ENCODE measurements around the gene UGT2A2. TPM values are rescaled to one million over a fixed set of nuclear protein-coding genes. Genes with fewer than 3 reads are reported as not detected.
"Not testable (repeated sequence)": the region's sequence is repeated elsewhere in the genome, so short reads cannot be mapped to it uniquely, and the experiment has no call there.

UGT2A2 gene
- 0.11 and 0.45 TPM in 2 replicates for total RNA-seq (2014; rRNA removed; shearing (Covaris generic))

DNA sequence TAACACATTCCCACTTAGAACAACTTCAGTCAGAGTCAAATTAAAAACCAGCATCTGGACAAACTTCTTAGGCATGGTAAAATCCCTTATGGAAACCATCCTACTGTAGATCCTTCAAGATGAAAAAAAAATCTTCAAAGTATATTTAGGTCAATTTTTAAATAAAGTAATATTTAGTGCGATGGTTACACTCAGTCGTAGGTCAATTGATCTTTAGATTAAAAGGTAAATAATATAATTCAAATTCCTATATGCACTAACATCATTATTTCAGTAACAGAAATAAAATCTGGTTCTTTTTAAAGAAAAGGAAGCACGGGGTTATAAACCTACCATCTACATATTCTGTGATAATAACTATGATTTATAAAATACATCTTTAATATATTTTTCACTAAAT, at the start of gene UGT2A2:
Gene UGT2A2, minus strand, starts transcription at position 101 of the 400 bp plus-strand sequence. Its CDS starts 2 bp downstream, at position 99.
- DNase-seq, result no peak
- Histone ChIP-seq H3K27me3 (ENCODE audit: control insufficient read depth, insufficient read depth, low read length) (no peaks in the 10 kb centered on the region), H3K36me3 (replicated peaks; ENCODE audit: control insufficient read depth, insufficient read depth, low read length) (no peaks in the 10 kb centered on the region), H3K4me3 (ENCODE audit: insufficient read depth, low read depth, low read length) (no peak within 1 kb of the TSS)

DNA sequence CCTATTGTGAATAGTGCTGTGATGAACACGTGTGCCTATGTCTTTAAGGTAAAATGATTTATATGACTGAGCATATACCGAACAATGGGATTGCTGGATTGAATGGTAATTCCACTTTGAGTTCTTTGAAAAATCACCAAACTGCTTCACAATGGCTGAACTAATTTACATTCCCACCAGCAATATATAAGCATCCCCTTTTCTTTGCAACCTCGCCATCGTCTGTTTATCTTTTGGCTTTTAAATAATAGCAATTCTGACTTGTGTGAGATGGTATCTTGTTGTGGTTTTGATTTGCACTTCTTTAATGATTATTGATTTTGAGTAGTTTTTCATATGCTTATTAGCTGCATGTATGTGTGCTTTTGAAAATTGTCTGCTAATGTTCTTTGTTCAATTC, 45.4 kb upstream of the UGT2A2 start:
- no peak overlapping the region for H3K4me3 ChIP-seq (ENCODE audit: insufficient read depth, low read depth, low read length)
- no peaks in the 10 kb centered on the region for H3K36me3 ChIP-seq (replicated peaks; ENCODE audit: control insufficient read depth, insufficient read depth, low read length)
- no peak for DNase-seq
- H3K27me3 ChIP-seq (ENCODE audit: control insufficient read depth, insufficient read depth, low read length), result no peaks in the 10 kb centered on the region

DNA sequence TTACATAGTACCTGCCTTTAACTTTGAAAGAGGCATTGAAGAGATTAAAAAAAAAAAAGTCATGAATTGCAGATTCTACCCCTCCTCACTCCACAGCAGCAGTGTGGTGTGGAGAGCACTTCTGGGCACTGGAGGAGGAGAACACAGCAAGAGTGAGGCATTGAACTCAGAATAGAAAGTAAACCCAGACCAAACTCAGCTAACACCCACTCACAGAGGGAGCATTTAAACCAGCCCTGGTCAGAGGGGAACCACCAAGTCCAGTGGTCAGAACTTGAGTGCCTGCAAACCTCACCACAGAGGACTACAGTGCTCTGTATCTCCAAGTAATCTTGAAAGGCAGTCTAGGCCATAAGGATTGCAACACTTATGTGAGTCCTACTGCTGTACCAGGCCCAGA, 29.2 kb upstream of the UGT2A2 start:
- Histone ChIP-seq H3K27me3 (ENCODE audit: control insufficient read depth, insufficient read depth, low read length) (no peaks in the 10 kb centered on the region), H3K4me3 (ENCODE audit: insufficient read depth, low read depth, low read length) (no peak overlapping the region), H3K36me3 (replicated peaks; ENCODE audit: control insufficient read depth, insufficient read depth, low read length) (no peaks in the 10 kb centered on the region)
- no peak for DNase-seq

DNA sequence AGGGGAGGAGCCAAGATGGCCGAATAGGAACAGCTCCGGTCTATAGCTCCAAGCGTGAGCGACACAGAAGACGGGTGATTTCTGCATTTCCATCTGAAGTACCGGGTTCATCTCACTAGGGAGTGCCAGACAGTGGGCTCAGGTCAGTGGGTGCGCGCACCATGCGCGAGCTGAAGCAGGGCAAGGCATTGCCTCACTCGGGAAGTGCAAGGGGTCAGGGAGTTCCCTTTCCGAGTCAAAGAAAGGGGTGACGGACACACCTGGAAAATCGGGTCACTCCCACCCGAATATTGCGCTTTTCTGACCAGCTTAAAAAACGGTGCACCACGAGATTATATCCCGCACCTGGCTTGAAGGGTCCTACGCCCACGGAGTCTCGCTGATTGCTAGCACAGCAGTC, 24.6 kb upstream of the UGT2A2 start:
- not testable (repeated sequence) for DNase-seq; H3K27me3 ChIP-seq (ENCODE audit: control insufficient read depth, insufficient read depth, low read length); H3K36me3 ChIP-seq (replicated peaks; ENCODE audit: control insufficient read depth, insufficient read depth, low read length)
- H3K4me3 ChIP-seq (ENCODE audit: insufficient read depth, low read depth, low read length), result peak overlapping the region; percentile 34

DNA sequence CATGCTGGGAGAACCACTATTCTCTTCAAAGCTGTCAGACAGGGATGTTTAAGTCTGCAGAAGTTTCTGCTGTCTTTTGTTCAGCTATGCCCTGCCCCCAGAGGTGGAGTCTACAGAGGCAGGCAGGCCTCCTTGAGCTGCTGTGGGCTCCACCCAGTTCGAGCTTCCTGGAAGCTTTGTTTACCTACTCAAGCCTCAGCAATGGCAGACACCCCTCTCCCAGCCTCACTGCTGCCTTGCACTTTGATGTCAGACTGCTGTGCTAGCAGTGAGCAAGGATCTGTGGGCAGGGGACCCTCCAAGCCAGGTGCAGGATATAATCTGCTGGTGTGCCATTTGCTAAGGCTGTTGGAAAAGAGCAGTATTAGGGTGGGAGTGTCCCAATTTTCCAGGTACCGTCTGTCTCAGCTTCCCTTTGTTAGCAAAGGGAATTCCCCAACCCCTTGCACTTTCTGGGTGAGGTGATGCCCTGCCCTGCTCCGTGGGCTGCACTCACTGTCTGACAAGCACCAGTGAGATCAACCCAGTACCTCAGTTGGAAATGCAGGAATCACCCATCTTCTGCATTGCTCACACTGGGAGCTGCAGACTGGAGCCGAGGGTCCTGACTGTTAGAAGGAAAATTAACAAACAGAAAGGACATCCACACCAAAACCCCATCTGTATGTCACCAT, 21.8 kb upstream of the UGT2A2 start:
- H3K36me3 ChIP-seq (replicated peaks; ENCODE audit: control insufficient read depth, insufficient read depth, low read length); DNase-seq; H3K4me3 ChIP-seq (ENCODE audit: insufficient read depth, low read depth, low read length); H3K27me3 ChIP-seq (ENCODE audit: control insufficient read depth, insufficient read depth, low read length): not testable (repeated sequence)

DNA sequence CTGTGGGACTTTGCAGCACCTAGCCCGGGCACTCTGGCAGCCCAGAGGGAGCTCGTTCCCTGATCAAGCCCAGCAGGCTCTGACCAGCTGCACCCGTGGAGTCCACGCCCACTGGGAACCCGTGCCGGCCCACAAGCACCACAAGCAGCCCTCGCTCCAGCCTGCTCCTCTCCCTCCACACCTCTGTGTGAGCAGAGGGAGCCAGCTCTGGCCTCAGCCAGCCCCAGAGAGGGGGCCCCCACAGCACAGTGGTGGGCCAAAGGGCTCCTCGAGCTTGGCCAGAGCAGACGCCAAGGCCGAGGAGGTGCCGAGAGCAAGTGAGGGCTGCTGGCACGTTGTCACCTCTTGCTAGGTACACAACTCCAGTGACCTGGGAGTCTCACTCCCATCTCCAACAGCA, 18.7 kb upstream of the UGT2A2 start:
- Histone ChIP-seq H3K36me3 (replicated peaks; ENCODE audit: control insufficient read depth, insufficient read depth, low read length) (no peaks in the 10 kb centered on the region), H3K27me3 (ENCODE audit: control insufficient read depth, insufficient read depth, low read length) (no peaks in the 10 kb centered on the region), H3K4me3 (ENCODE audit: insufficient read depth, low read depth, low read length) (no peak overlapping the region)
- no peak for DNase-seq

DNA sequence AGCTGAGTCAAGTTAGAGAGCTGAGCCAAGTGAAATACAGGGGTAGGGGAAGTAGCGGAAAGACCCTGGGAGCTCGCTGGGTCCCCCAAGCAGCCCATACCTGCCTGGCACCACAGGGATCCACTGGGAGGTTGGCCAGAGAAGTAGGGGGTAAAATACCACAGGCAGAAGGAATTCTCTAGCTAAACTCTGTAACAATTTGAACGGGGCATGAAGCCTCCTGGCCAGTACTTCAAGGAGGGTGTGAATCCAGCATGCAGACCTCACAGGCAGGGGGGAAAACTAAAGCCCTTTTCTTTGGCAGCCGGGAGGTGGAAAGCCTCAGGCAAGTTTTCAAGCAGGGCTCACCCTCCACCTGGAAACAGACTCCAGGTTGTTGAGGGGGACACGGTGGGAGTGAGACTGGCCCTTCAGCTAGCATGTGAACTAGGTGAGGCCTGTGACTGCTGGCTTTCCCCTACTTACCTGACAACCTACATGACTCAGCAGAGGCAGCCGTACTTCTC, 17.3 kb upstream of the UGT2A2 start:
- H3K36me3 ChIP-seq (replicated peaks; ENCODE audit: control insufficient read depth, insufficient read depth, low read length), result no peaks in the 10 kb centered on the region
- no peak overlapping the region for H3K4me3 ChIP-seq (ENCODE audit: insufficient read depth, low read depth, low read length)
- H3K27me3 ChIP-seq (ENCODE audit: control insufficient read depth, insufficient read depth, low read length), result no peaks in the 10 kb centered on the region
- DNase-seq, result peak; percentile 4

DNA sequence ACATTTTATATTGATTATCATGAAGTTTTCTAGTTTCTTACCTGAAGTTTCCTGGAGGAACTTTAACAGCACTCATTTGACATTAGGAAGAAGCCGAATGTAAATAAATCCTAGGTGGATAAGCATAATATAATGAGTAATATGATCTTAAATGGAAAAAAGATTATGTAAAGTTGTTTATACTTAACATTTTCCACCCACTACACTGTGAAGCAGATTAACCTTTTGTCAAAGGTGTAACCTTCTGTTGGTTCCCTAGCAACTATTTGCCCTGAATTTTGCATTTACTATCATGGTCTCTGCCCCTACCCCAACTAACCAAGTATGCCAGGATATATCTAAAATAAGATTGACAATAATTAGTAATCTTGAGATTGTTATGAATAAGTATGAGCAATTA, 13.7 kb upstream of the UGT2A2 start, which contains the start of gene UGT2A1:
Gene UGT2A1, minus strand, starts transcription at position 101 of the 400 bp plus-strand sequence. CDS start 5,603 bp downstream, outside the sequence.
- DNase-seq, result no peak

DNA sequence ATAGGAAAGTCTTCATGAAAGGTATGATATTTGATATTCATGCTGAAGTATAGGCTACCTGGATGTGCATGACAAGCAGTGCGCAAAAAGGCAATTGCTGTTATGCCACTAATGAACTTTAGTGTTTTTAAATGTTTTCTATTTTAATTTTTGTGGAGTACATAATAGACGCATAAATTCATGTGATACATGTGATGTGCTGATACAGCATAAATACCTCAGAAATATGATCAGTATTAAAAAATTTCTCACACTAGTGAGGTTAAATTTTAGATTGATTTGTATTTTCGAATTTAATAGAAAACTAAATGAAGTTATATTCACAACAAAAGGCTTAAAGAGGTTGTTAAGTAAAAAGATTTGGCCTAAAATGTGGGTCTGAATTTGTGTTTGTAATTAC, 11.4 kb upstream of the UGT2A2 start:
- Histone ChIP-seq H3K36me3 (replicated peaks; ENCODE audit: control insufficient read depth, insufficient read depth, low read length) (no peaks in the 10 kb centered on the region), H3K27me3 (ENCODE audit: control insufficient read depth, insufficient read depth, low read length) (no peaks in the 10 kb centered on the region), H3K4me3 (ENCODE audit: insufficient read depth, low read depth, low read length) (no peak overlapping the region)
- no peak for DNase-seq

More for the DNA sequence above, 13.7 kb upstream of the UGT2A2 start, which contains the start of gene UGT2A1:
- Histone ChIP-seq H3K36me3 (replicated peaks; ENCODE audit: control insufficient read depth, insufficient read depth, low read length) (no peaks in the 10 kb centered on the region), H3K4me3 (ENCODE audit: insufficient read depth, low read depth, low read length) (no peak within 1 kb of the TSS), H3K27me3 (ENCODE audit: control insufficient read depth, insufficient read depth, low read length) (no peaks in the 10 kb centered on the region)

DNA sequence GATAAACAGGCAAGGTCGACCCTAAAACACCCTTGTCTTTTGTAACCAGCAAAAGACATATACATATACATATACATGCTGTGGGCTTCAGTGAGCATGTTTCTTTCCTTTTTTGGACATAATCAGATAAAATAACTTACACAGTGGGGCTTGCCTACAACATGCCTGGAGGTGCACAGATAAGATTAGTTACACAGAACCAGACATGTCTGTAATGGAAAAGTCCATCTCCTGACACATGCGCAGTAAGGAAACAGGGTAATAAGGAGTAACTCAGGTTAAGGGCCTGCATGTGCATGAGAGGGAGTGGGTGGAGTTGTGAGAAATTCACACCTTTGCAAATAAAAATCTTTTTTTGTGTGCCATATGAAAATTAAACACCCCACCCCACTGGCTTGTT, 10.2 kb upstream of the UGT2A2 start:
- DNase-seq, result no peak
- H3K36me3 ChIP-seq (replicated peaks; ENCODE audit: control insufficient read depth, insufficient read depth, low read length), result no peaks in the 10 kb centered on the region
- H3K27me3 ChIP-seq (ENCODE audit: control insufficient read depth, insufficient read depth, low read length), result no peaks in the 10 kb centered on the region
- H3K4me3 ChIP-seq (ENCODE audit: insufficient read depth, low read depth, low read length), result no peak overlapping the region

DNA sequence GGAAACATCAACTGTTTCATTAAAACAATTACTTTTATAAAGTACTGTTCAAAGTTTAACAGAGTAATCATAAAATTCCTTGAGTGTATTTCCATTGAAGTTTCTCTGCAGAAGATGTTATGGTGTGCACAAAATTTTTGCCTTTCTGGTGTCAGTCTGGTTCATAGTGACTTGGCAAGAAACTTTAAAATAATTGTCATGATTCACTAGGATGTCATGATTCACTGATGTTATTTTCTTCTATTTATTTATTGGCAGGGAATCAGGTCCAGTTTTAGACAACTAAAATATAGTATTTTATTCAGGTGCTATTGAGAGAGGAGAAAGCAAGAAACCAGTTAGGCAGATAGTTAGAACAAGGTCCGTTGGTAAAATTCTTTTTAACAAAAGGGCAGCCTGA, 9.8 kb upstream of the UGT2A2 start:
- H3K4me3 ChIP-seq (ENCODE audit: insufficient read depth, low read depth, low read length), result no peak overlapping the region
- DNase-seq, result no peak
- H3K36me3 ChIP-seq (replicated peaks; ENCODE audit: control insufficient read depth, insufficient read depth, low read length), result no peaks in the 10 kb centered on the region
- no peaks in the 10 kb centered on the region for H3K27me3 ChIP-seq (ENCODE audit: control insufficient read depth, insufficient read depth, low read length)

DNA sequence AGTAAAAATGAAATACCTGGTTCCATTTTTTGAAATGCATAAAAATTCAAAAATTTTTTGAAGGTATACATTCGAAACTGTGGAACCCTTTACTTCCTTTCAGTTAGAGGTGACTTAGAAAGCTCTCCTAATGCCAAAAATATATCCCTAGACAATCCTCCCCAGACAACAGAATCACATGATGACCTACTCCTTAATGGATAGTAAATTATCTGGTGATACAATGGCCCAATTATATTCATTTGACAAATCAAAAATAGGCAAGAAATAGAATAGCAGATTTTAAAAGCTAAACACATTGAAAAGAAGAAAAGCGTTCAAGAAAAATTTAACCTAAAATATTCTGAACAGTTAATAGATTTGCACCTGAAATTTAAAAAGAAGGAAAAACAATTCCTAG, 3.5 kb upstream of the UGT2A2 start:
- Histone ChIP-seq H3K36me3 (replicated peaks; ENCODE audit: control insufficient read depth, insufficient read depth, low read length) (no peaks in the 10 kb centered on the region), H3K27me3 (ENCODE audit: control insufficient read depth, insufficient read depth, low read length) (no peaks in the 10 kb centered on the region), H3K4me3 (ENCODE audit: insufficient read depth, low read depth, low read length) (no peak overlapping the region)
- no peak for DNase-seq

DNA sequence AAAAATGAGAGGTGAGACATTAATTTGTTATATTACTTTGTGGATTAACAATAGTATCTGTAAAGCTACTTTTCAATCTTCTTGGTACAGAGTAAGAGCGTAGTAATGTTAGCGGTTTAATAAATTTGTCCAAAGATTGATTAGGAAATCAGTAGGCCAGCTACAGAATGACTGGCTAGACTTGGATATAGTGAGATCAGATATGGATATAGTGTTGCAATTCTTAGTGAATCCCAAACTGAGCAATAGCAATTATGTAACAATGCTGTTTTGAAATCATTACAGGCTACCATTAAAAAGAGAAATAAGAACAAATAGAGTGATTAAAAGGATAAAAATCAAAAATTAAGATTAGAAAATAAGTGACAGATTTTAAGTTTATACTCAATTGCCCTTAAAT, 847 bp upstream of the UGT2A2 start:
- no peak for DNase-seq
- H3K36me3 ChIP-seq (replicated peaks; ENCODE audit: control insufficient read depth, insufficient read depth, low read length), result no peaks in the 10 kb centered on the region
- H3K27me3 ChIP-seq (ENCODE audit: control insufficient read depth, insufficient read depth, low read length), result no peaks in the 10 kb centered on the region
- H3K4me3 ChIP-seq (ENCODE audit: insufficient read depth, low read depth, low read length), result no peak overlapping the region

DNA sequence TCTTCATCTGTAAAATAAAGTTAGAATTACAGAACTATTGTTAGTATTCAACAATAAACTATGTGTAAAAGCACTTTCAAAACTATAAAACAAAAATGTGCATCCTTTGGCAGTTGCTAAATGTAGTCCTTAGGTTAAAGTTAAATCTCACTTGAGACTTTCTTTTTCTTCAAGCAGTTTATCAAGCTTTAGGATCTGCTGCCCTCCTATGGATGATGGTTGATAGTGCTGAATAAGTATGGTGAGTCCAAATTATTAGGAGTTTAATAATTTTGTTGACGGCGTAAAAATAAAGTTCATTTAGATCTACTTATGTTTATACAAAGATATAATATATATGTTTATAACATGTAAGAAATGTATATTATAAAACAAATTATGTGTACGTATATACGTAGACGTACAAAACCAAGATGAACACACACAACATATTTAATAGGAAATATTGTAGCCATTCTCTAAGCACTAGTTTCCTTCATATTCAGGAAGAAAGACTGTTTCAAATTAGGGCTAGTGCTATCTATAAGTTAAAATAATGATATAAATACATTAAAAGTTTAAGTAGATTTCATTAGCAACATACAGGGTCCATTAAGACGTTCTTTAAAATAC, 22.3 kb downstream of the UGT2A2 start:
- no peak overlapping the region for H3K4me3 ChIP-seq (ENCODE audit: insufficient read depth, low read depth, low read length)
- peak; percentile 21 for DNase-seq

DNA sequence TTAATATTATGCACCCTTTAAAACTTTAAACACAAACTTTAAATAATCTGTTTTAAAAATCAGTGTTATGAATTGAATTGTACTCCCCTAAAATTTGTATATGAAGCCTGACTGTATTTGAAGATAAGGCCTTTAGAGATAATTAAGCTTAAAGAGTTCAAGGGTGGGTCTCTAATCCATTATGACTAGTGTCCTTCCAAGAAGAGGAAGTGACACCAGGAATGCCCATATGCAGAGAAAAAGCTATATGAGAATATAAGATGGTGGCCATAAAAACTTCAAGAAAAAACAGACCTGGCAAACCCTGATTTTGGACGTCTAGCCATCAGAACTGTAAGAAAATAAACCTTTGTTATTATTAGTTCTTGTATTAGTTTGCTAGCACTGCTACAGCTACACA, 29.0 kb downstream of the UGT2A2 start:
- H3K36me3 ChIP-seq (replicated peaks; ENCODE audit: control insufficient read depth, insufficient read depth, low read length), result no peaks in the 10 kb centered on the region
- H3K27me3 ChIP-seq (ENCODE audit: control insufficient read depth, insufficient read depth, low read length), result no peaks in the 10 kb centered on the region
- DNase-seq, result no peak
- H3K4me3 ChIP-seq (ENCODE audit: insufficient read depth, low read depth, low read length), result no peak overlapping the region

More for the DNA sequence above, 22.3 kb downstream of the UGT2A2 start:
- no peaks in the 10 kb centered on the region for H3K27me3 ChIP-seq (ENCODE audit: control insufficient read depth, insufficient read depth, low read length)
- H3K36me3 ChIP-seq (replicated peaks; ENCODE audit: control insufficient read depth, insufficient read depth, low read length), result no peaks in the 10 kb centered on the region

Measured in H7 (cell line).